ENCODE measurements around the gene FHIT. TPM values are rescaled to one million over a fixed set of nuclear protein-coding genes. Genes with fewer than 3 reads are reported as not detected.

Gene FHIT
- total and polyA plus RNA-seq, 2 of the 4 experiments (the other 2 are of a cell fraction), result 0.07 TPM; not detected in 1

DNA sequence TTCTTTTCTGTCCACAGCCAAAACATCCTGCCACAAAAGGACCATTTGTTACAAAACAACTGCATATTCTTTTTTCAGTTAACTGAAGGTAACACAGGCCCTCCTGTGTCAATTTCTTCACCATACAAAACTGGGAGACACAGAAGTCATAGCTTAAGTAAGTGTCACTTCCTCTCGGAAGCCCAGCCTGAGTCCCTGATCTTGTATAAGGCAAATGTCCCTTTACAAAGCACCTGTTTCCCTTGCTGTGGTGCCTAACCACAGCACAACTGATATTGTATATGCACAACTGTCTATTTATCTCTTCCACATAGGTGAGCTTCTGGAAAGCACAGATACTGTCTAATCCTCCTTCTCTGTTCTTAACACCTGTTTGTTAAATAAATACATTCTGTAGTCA lies 293.7 kb downstream of the FHIT start:
- H3K27ac ChIP-seq (ENCODE audit: insufficient read depth, low read length), result no peak overlapping the region
- H4K91ac ChIP-seq (ENCODE audit: insufficient read depth, low read depth, low read length), result no peak overlapping the region
- no peak overlapping the region for H2BK20ac ChIP-seq (ENCODE audit: low read depth, low read length)
- no TSS peak for BruUV-seq (replicated peaks)
- H2AK5ac ChIP-seq (ENCODE audit: low read depth, low read length), result no peak overlapping the region
- no peak for TF ChIP-seq MAZ (IDR thresholded peaks at IDR 0.05; ENCODE audit: borderline replicate concordance, low read depth, low read length)
- TF ChIP-seq ELK1 (IDR thresholded peaks at IDR 0.05; ENCODE audit: borderline replicate concordance, low read depth, low read length), result no peak
- TF ChIP-seq SMC3 (IDR thresholded peaks at IDR 0.05; ENCODE audit: low read depth, low read length), result no peak
- TF ChIP-seq FOS (IDR thresholded peaks at IDR 0.05; ENCODE audit: low read depth, low read length), result no peak
- no peak for TF ChIP-seq RAD21 (IDR thresholded peaks at IDR 0.05; ENCODE audit: low read length)
- no peak for TF ChIP-seq CHD1 (IDR thresholded peaks at IDR 0.05; ENCODE audit: low read depth, low read length)
- TF ChIP-seq, protein P1, sequence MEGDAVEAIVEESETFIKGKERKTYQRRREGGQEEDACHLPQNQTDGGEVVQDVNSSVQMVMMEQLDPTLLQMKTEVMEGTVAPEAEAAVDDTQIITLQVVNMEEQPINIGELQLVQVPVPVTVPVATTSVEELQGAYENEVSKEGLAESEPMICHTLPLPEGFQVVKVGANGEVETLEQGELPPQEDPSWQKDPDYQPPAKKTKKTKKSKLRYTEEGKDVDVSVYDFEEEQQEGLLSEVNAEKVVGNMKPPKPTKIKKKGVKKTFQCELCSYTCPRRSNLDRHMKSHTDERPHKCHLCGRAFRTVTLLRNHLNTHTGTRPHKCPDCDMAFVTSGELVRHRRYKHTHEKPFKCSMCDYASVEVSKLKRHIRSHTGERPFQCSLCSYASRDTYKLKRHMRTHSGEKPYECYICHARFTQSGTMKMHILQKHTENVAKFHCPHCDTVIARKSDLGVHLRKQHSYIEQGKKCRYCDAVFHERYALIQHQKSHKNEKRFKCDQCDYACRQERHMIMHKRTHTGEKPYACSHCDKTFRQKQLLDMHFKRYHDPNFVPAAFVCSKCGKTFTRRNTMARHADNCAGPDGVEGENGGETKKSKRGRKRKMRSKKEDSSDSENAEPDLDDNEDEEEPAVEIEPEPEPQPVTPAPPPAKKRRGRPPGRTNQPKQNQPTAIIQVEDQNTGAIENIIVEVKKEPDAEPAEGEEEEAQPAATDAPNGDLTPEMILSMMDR (conservative IDR thresholded peaks at IDR 0.05; ENCODE audit: low read depth, low read length), result no peak
- no peak for TF ChIP-seq RCOR1 (IDR thresholded peaks at IDR 0.05; ENCODE audit: insufficient replicate concordance, low read length)
- no peak for TF ChIP-seq CEBPB (IDR thresholded peaks at IDR 0.05; ENCODE audit: low read depth, low read length)
- TF ChIP-seq MXI1 (IDR thresholded peaks at IDR 0.05; ENCODE audit: borderline replicate concordance, low read depth, low read length), result no peak
- no peak for TF ChIP-seq POLR2A (IDR thresholded peaks at IDR 0.05; ENCODE audit: low read depth, low read length)
- TF ChIP-seq MAFK (IDR thresholded peaks at IDR 0.05; ENCODE audit: low read depth, low read length), result no peak
- no peak for TF ChIP-seq BHLHE40 (IDR thresholded peaks at IDR 0.05; ENCODE audit: low read depth, low read length)
- TF ChIP-seq RFX5 (IDR thresholded peaks at IDR 0.05; ENCODE audit: low read depth, low read length), result no peak
- TF ChIP-seq, protein P2, sequence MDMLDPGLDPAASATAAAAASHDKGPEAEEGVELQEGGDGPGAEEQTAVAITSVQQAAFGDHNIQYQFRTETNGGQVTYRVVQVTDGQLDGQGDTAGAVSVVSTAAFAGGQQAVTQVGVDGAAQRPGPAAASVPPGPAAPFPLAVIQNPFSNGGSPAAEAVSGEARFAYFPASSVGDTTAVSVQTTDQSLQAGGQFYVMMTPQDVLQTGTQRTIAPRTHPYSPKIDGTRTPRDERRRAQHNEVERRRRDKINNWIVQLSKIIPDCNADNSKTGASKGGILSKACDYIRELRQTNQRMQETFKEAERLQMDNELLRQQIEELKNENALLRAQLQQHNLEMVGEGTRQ (IDR thresholded peaks at IDR 0.05; ENCODE audit: low read depth, low read length), result no peak
- no peak for TF ChIP-seq NFE2L2 (IDR thresholded peaks at IDR 0.05; ENCODE audit: low read depth, low read length)
- H2BK120ac ChIP-seq (ENCODE audit: low read depth, low read length), result no peak overlapping the region
- no peak overlapping the region for H2AK9ac ChIP-seq (replicated peaks; ENCODE audit: low read depth, low read length, poor library complexity)
- no peak overlapping the region for H2BK5ac ChIP-seq (ENCODE audit: low read depth, low read length, poor library complexity, severe bottlenecking)
- H4K8ac ChIP-seq (ENCODE audit: low read depth in 2 of 2, low read length in 2 of 2), result no peak overlapping the region
- H3K4me1 ChIP-seq (ENCODE audit: control insufficient read depth, insufficient read depth, low read length), result no peaks in the 10 kb centered on the region
- dilution Hi-C loops (cut with HindIII; ENCODE audit: low sequenced_read_pairs, unreplicated experiment), result no loop called here
- no peak for DNase-seq
- H4K20me1 ChIP-seq (ENCODE audit: insufficient read depth, low read length), result no peaks in the 10 kb centered on the region
- no peak overlapping the region for H3K4me2 ChIP-seq (ENCODE audit: low read depth, low read length)
- in situ Hi-C loops (cut with MboI; ENCODE audit: low sequenced_read_pairs), result no loop called here
- no peak overlapping the region for H3K18ac ChIP-seq (ENCODE audit: low read depth, low read length)
- no CpG with 5 or more reads among the region's 1 CpG for WGBS, 2 experiments (ENCODE audit: extremely low coverage in 2 of 2, insufficient read length in 1 of 2)
- H3K56ac ChIP-seq (ENCODE audit: extremely low read depth, insufficient read depth, low read length), result no peak overlapping the region
- no peaks in the 10 kb centered on the region for H3K27me3 ChIP-seq (ENCODE audit: control insufficient read depth, insufficient read depth, low read length)
- ChIA-PET CTCF (no interaction called here), POLR2A (ENCODE audit: unreplicated experiment) (no interaction called here)
- ATAC-seq (ENCODE audit: low read depth), result no peak
- intact Hi-C loops (cut with micrococcal nuclease), result no loop called here
- no peak overlapping the region for H2AFZ ChIP-seq (replicated peaks; ENCODE audit: low read length, poor library complexity)
- no peak overlapping the region for H3K23ac ChIP-seq (ENCODE audit: low read depth, low read length)
- no peak overlapping the region for H4K5ac ChIP-seq (ENCODE audit: low read depth, low read length)
- no peaks in the 10 kb centered on the region for H3K9me1 ChIP-seq (ENCODE audit: insufficient read depth, low read length)
- H2BK15ac ChIP-seq (ENCODE audit: low read depth, low read length), result no peak overlapping the region
- no peaks in the 10 kb centered on the region for H3K36me3 ChIP-seq (ENCODE audit: control insufficient read depth, insufficient read depth, low read length)
- no peak overlapping the region for H3K9ac ChIP-seq (ENCODE audit: low read depth, low read length)
- peaks cover 4% of the 10 kb centered on the region; the same call in 1 of the 2 replicates for H3K9me3 ChIP-seq (ENCODE audit: control insufficient read depth, insufficient read depth, low read length)
- H3K79me1 ChIP-seq (ENCODE audit: low read depth in 1 of 2, low read length in 2 of 2), result no peaks in the 10 kb centered on the region
- no peak overlapping the region for H3K14ac ChIP-seq (replicated peaks; ENCODE audit: low read depth, low read length)
- no peak overlapping the region for H3K4me3 ChIP-seq (ENCODE audit: insufficient read depth, low read depth, low read length)
- no peak overlapping the region for H3K4ac ChIP-seq (ENCODE audit: low read depth, low read length)
